GM12874 (cell line): ENCODE data around the gene C5orf58.

Experiments used
- CTCF ChIP-seq: IDR thresholded peaks from 2 replicates; pipeline ENCODE4 v1.5.1; 2011; ENCODE audit warnings: low read depth, mild to moderate bottlenecking, control low read depth, low read length, moderate library complexity; ENCODE audit not compliant: insufficient read depth

The C5orf58 gene

GRCh38 chr5:170235876-170236864 is 3.4 kb downstream of the C5orf58 start:
- TF ChIP-seq CTCF: no peak

GRCh38 chr5:170238456-170239196 is 5.8 kb downstream of the C5orf58 start:
- no peak for TF ChIP-seq CTCF

- no peak for TF ChIP-seq CTCF
These were observed 13.5 kb downstream of the C5orf58 start for GRCh38 chr5:170246126-170246870.

- TF ChIP-seq CTCF: no peak
These were observed 14.6 kb downstream of the C5orf58 start for GRCh38 chr5:170247363-170247762.

- no peak for TF ChIP-seq CTCF
These were observed 15.6 kb downstream of the C5orf58 start for GRCh38 chr5:170248172-170248930.

GRCh38 chr5:170249355-170249754 is 16.6 kb downstream of the C5orf58 start:
- TF ChIP-seq CTCF: no peak
